ENCODE measurements around the gene ZNF865.
A peak's percentile ranks its signal among the peaks of the same experiment; 100 is the strongest.

ZNF865 gene

GRCh38 chr19:55660404-55660803 is 55.0 kb downstream of the ZNF865 start:
- H3K27ac Mint-ChIP-seq = peak overlapping the region; percentile 34

GRCh38 chr19:55660991-55661390 is 55.5 kb downstream of the ZNF865 start:
- H3K27ac Mint-ChIP-seq = no peak overlapping the region

More at GRCh38 chr19:55660404-55660803, 55.0 kb downstream of the ZNF865 start:
- Mint-ChIP-seq H3K27me3 (no peaks in the 10 kb centered on the region), H3K9me3 (ENCODE audit: low read depth) (no peaks in the 10 kb centered on the region), H3K4me3 (peak overlapping the region; percentile 20), H3K36me3 (peaks cover 15% of the 10 kb centered on the region), H3K4me1 (ENCODE audit: low read depth) (peaks cover 36% of the 10 kb centered on the region)

GRCh38 chr19:55661826-55662225 is 56.4 kb downstream of the ZNF865 start:
- Mint-ChIP-seq H3K27ac (no peak overlapping the region), H3K27me3 (no peaks in the 10 kb centered on the region), H3K9me3 (ENCODE audit: low read depth) (no peaks in the 10 kb centered on the region), H3K36me3 (peaks cover 5% of the 10 kb centered on the region), H3K4me1 (ENCODE audit: low read depth) (peaks cover 45% of the 10 kb centered on the region), H3K4me3 (no peak overlapping the region)

More at GRCh38 chr19:55660991-55661390, 55.5 kb downstream of the ZNF865 start:
- H3K36me3 Mint-ChIP-seq = peaks cover 11% of the 10 kb centered on the region
- peaks cover 39% of the 10 kb centered on the region for H3K4me1 Mint-ChIP-seq (ENCODE audit: low read depth)
- H3K9me3 Mint-ChIP-seq (ENCODE audit: low read depth) = no peaks in the 10 kb centered on the region
- no peak overlapping the region for H3K4me3 Mint-ChIP-seq
- H3K27me3 Mint-ChIP-seq = no peaks in the 10 kb centered on the region

- Mint-ChIP-seq H3K36me3 (peaks cover 5% of the 10 kb centered on the region), H3K9me3 (ENCODE audit: low read depth) (no peaks in the 10 kb centered on the region), H3K4me1 (ENCODE audit: low read depth) (peaks cover 35% of the 10 kb centered on the region), H3K27ac (peak overlapping the region; percentile 50), H3K4me3 (no peak overlapping the region), H3K27me3 (no peaks in the 10 kb centered on the region)
Observed at GRCh38 chr19:55663846-55664536, 58.5 kb downstream of the ZNF865 start.

- Mint-ChIP-seq H3K4me3 (no peak overlapping the region), H3K9me3 (ENCODE audit: low read depth) (no peaks in the 10 kb centered on the region), H3K27me3 (no peaks in the 10 kb centered on the region), H3K36me3 (peaks cover 2% of the 10 kb centered on the region), H3K27ac (no peak overlapping the region), H3K4me1 (ENCODE audit: low read depth) (peaks cover 43% of the 10 kb centered on the region)
Observed at GRCh38 chr19:55666343-55667005, 61.0 kb downstream of the ZNF865 start.
